Hematopoietic multipotent progenitor cell treated with erythropoietin and hydrocortisone succinate and interleukin-3 and kit ligand, for 17 days (in vitro differentiated cells): ENCODE data around the gene CTDSPL.
"Not testable (repeated sequence)": the region's sequence is repeated elsewhere in the genome, so short reads cannot be mapped to it uniquely, and the experiment has no call there.

ENCODE experiments used
- DNase-seq: peaks from one replicate; pipeline ENCODE4 v3.0.0-alpha.2; 2015; ENCODE audit warnings: low spot score

CTDSPL gene, protein sequence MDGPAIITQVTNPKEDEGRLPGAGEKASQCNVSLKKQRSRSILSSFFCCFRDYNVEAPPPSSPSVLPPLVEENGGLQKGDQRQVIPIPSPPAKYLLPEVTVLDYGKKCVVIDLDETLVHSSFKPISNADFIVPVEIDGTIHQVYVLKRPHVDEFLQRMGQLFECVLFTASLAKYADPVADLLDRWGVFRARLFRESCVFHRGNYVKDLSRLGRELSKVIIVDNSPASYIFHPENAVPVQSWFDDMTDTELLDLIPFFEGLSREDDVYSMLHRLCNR

DNA sequence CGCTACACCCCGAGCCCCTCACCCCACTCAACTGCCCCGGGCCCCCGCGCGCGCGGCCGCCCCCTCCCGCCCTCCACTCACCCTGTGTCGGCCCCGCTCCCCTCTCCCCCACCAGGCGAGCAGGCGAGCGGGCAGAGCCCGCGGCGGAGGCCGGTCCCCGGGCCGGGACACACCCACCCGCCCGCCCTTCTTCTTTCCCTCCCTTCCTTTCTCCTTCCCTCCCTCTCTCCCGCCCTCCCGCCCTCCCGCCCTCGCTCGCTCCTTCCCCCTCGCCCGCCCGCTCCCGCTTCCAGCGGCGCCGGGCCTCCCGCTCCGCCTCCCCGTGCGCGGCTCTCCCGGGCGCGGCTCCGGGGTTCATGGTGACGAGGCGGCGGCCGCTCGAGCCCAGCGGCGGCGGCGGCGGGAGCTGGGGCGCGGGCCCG lies at the start of gene CTDSPL:
Gene CTDSPL, plus strand, starts transcription at position 261 of the 422 bp plus-strand sequence. CDS start 320 bp downstream, outside the sequence.
- DNase-seq, result no peak

DNA sequence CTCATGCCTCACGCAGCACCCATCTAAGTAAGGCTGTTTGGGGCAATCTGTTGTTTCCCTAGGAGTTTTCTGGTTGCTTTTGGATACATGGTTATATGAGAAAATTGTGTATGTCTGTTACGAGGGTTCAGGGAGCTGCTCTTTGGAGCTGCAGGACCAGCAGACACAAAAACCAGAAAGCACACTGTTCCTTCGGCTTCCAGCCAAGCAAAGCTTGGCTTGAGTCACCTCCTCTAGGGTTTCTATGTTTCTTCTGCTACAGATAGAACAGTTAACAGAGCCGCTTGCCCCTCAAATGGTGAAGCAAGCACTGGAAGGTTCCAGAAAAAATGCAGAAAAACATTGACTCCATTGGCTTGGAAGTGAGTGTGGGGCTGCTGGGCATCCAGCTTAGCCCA lies 49.2 kb upstream of the CTDSPL start:
- no peak for DNase-seq

GRCh38 chr3:37813403-37813802 lies 48.3 kb upstream of the CTDSPL start:
- no peak for DNase-seq

DNA sequence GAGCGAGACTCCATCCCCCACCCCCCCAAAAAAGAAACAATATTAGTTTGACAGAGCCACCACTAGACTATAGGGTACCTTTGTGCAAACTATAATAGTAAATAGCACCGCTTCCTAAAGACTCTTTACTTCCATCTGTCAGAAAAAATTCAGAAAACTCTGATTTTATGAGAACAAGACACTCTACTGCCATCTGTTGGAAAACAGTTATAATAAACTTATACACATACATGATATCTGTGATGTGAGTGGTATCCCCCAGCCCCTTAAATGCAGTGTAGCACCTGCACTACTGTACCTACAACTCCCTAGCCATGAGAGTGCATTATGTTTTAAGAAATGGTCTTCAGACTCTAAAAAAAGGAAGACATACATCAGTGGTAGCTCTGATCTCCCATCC lies 47.1 kb upstream of the CTDSPL start:
- DNase-seq, result no peak

GRCh38 chr3:37815156-37815555 lies 46.5 kb upstream of the CTDSPL start:
- DNase-seq, result not testable (repeated sequence)

DNA sequence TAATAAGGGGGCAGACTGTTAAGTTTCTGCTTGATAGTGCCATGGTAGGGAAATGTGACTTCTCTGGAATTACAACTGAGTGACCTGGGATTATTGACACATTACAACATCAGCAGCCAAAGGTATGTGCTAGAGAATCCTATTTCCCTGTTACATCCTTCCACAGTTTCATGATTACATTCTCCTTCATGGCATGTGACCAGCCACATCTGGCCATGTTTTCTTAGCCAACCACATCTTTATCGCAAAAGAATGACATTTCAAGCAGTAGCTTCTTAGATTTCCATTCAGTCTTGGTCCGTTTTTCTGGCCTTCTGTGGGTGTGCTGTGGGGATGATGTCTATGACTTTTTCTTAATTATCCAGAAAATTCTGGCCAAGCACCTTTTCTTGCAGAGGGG lies 45.4 kb upstream of the CTDSPL start:
- no peak for DNase-seq

DNA sequence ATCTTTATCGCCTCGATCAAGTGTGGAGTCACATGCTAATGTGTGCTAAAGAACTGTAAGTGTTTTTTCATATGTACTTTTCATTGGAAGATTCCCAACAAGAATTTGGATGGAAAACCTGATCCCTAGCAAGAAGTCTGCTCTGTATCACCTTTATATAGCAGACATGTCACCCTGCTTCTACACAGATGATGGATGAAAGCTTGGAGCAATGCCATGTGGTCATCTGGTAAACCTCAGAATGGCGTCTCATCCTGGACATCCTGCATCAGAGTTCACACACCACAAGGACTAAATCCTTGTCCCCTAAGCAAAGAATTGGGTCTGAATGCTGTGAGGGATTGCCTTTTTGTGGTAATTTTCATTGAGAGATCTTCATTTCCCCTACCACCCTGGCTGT lies 42.1 kb upstream of the CTDSPL start:
- no peak for DNase-seq

- DNase-seq, result no peak
Measured at GRCh38 chr3:37820286-37820685, 41.4 kb upstream of the CTDSPL start.

DNA sequence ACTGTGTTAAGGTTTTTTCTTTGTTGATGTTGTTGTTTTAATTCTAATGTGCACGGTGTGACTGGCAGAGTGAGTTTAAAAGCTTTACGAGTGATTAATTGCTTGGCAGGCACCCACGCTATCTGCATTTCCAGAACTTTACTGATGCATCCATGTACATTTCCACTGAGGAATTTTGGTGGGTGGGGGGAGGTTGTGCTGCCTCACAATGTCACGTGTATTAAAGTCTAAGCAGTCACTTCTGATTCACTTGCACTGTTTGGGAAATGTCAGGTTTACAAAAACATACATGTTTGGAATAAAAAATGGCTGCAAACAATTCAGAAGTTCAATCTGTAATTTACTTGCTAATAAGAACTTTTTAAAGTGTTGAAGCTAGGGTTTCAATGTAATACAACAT lies 38.5 kb upstream of the CTDSPL start:
- DNase-seq, result no peak

- DNase-seq, result no peak
Measured at GRCh38 chr3:37824090-37824953, 37.4 kb upstream of the CTDSPL start.

GRCh38 chr3:37824954-37825328 lies 36.7 kb upstream of the CTDSPL start:
- DNase-seq, result no peak

DNA sequence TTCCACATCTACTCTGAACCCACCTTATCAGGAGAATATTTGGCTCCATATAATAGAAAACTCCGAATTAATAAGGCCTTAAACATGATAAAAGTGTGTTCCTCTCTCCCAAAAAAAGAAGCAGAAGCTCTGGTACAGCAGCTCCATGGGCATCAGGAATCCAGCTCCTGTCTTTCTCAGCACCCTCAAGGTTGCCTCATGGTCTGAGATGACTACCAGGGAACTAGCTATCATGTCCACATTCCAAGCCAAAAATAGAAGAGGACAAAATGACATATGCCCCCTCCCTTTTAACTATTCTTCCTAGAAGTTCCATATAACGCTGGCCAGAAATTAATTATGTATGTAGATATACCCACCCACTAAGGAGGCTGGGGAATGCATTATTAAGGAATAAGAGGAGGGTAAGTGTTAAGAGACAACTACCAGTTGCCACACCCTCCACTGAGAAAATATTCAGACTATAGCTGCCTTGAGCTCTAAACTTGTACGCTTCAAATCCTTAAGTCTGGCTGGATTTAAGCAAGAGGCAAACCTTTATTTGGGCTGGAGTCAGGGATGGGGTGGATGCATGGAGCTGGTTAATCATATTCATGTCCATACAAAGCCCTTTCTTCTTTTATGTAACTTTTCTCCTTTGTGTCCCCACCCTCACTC lies 35.8 kb upstream of the CTDSPL start:
- DNase-seq, result no peak

DNA sequence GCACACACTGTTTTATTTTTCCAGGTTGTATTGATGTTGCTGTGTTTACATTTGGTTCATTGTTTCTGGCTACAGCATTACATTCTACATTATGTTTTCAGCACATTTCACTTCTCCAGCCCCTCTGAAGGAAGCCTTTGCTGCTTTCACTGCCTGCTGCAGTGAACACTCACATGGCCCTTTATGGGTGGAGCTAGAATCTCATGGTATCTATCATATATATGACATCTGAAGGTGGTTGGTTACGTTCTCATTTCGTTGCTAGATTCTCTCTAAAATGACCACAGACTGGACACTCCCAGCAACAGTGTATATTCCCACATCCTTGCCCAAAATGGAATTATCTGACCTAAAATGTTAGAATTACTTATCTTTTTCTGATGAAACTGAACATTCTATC lies 35.2 kb upstream of the CTDSPL start:
- DNase-seq, result no peak

DNA sequence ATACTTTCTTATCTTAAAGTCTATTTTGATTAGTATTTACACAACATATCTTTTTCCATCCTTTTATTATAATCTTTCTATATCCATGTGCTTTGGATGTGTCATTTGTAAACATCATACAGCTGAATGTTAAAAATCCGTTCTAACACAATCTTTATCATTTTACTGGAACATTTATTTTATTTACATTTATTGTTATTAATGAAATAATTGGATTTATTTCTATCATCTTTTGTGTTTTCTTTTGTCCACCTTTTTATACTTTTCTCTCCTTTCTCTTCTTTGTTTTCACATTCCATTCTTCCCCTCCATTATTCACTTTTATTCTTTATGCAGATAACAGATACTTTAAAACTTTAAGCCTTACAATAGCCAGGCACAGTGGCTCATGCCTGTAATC lies 34.7 kb upstream of the CTDSPL start:
- DNase-seq, result no peak

- no peak for DNase-seq
Measured at GRCh38 chr3:37832480-37832879, 29.2 kb upstream of the CTDSPL start.

DNA sequence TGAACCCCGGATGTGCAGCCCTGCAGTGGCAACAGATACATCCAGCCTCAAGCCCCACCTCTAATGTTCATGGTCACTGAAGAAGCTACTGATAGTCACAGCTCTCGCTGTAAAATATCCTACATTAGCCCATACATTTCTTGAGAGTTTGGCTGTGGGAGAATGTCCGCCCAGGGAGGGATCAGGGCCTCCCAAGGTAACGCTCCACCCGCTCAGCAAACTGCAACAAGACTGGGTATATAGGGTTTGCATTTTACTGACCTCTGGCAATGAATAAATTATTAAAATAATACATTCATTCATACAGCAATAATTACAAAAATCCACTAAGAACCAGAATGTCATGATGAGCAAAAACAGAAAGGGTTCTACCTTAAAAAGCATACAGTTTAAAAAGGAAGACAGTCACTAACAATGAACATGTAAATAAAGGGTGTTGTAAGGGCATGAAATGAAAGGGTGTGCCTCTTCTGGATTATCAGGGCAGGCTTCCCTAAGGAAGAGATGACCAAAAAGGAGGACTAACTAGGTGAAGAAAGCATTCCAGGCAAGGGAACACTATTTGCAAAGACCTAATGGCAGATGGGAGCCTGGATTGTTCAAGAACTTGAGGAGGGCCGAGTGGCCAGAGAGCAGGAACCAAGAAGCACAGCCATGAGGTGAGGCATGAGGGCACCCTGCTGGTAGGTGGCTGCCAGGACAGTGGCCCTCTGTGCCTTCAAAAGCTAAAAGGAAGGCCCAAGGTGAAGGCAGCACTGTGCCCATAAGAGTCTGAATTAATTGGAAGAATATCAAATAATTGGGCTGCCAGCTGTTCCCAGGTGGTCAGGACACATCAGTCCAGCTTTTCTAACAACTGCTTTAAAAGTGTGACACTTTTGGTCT lies 28.1 kb upstream of the CTDSPL start:
- DNase-seq, result no peak

GRCh38 chr3:37836589-37836988 lies 25.1 kb upstream of the CTDSPL start:
- no peak for DNase-seq

- DNase-seq, result no peak
Measured at GRCh38 chr3:37847689-37848088, 14.0 kb upstream of the CTDSPL start.

DNA sequence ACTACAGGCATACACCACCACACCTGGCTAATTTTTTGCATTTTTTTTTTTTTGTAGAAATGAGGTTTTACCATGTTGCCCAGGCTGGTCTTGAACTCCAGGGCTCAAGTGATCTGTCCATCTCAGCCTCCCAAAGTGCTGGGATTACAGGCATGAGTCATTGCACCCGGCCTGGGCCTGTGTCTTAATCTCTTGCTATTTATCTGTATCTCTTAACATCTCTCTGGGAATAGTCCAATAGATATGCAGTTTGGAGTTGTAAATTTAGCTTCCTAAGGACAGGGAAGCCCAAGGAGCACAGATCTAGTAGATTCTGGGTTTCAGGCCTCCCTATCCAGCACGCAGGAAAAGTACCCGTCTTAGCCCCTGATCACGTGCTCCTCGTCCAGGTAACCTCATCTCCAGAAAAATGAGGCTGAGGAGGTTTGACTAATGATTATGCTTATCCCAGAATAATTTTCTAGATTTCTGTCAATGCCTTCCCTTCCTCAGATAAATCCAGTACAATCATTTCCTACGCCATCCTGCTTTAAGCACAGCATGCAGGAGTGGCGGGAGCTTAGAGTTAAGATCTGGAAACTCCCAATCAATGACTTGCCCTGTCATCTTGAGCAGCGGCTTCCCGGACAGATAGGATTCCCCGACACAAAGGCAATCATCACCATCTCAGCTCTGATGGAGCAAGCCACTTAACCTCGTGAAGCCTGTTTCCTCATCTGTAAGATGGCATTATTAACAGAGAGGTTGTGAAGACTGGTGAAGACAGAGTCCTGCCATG lies 12.3 kb upstream of the CTDSPL start:
- DNase-seq, result no peak

DNA sequence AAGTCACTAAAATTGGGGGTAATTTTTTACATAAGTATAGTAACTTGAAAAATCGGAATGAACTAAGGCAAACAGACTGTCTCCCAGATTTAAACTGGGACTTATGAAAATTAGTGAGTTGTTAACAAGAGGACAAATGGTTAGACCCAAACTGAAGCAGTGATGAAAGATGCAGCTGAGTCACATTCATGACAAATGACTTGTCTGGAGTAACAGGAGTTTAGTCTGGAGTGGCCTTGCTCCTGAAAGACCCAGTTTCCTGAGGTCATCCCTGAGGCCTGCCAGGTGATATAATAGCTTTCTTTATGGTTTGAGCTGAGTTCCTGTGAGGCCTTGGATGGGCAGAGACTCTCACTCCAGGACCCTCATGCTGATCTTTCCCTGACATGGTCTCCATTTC lies 9.6 kb upstream of the CTDSPL start:
- no peak for DNase-seq

GRCh38 chr3:37852771-37853170 lies 8.9 kb upstream of the CTDSPL start:
- no peak for DNase-seq
